NCI-H446 treated with DMSO at 0.1 percent for 48 hours (cell line): ENCODE measurements around the gene DRD4.
"Not testable (repeated sequence)": the region's sequence is repeated elsewhere in the genome, so short reads cannot be mapped to it uniquely, and the experiment has no call there.

Experiments
- DNase-seq: peaks from one replicate; lab custom pipeline; 2025; lab: John Stamatoyannopoulos, UW

DRD4 gene

DNA sequence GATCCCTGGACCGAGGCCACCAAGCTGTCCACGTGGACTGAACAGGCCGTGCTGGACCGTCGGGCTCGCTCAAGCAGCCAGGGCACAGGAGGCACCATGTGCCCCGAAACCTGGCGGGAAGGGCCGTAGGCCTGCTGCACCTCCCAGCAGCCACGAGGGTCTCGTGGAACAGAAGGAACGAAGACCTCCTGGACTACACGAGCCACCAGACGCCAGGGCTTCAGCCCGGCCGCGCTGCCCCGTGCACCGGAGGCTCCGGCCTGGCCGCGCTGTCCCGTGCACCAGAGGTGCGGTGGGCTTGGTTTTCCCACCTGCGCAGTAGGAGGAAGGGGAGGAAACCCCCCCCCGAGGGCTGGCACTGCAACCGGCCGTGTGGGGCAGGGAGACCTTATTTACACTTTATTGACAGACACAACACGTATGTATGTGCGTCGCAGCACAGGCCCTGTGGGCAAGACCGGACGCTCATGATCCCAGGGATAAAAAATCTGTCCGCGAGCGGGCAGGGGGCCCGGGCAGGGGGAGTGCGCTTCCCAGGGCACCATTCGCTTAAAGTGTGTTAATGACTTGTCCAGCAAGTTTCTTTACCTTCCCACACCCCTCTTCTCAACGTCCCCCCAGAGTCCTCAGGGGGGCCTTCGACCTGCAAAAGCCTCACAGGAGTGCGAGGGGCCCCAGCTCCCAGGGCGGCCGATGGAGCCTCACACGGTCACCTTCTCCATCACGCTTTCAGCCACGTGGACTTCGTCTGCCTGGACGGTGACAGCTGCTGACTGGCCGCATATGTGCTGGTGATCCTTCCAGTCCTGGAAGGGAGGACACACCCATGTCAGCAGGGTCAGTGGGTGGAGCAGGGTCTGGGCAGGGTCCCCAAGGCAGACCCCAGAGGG, 7.0 kb downstream of the DRD4 start:
- DNase-seq: no peak

- DNase-seq: no peak
Measured at GRCh38 chr11:645536-645935, 8.5 kb downstream of the DRD4 start.

DNA sequence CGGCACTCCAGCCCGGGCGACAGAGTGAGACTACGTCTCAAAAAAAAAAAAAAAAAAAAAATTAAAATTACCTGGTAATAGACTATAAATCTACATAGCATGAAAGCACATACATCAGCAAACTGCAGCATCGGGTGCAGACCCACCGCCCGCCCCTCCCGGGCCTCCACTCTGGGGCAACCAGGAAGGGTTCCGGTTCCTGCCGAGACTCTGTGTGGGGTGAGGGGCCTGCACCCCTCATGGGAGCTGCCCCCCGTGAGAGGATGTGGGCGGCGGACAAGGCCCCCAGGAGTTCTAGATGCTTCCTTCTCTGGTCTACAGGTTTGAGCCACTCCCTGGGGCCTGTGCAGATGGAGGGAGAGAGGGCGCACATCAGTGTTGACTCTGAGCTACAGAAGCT, 9.1 kb downstream of the DRD4 start:
- no peak for DNase-seq

DNA sequence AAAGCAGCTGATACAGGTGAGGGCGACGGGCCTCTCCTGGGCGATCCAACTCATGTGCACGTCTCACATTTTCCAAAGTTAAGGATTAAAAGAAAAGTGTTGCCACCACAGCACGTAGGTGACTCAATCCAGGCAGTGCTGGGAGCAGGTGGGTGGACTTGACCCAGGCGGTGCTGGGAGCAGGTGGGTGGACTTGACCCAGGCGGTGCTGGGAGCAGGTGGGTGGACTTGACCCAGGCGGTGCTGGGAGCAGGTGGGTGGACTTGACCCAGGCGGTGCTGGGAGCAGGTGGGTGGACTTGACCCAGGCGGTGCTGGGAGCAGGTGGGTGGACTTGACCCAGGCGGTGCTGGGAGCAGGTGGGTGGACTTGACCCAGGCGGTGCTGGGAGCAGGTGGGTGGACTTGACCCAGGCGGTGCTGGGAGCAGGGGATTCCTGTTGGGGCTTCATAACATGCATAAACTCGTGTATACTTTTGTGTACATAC, 10.6 kb downstream of the DRD4 start:
- not testable (repeated sequence) for DNase-seq

DNA sequence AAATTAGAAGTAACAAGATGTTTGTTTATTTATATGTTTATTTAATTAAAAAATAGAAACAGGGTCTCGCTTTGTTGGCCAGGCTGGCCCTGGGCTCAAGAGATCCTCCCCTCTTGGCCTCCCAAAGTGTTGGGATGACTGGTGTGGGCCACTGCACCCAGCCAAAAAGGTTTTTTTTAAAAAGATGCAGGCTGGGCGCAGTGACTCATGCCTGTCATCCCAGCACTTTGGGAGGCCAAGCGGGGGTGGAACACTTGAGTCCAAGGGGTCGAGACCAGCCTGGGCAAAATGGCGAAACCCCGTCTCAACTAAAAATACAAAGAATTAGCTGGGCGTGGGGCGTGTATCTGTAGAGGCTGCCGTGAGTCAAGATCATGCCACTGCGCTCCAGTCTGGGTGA, 13.4 kb downstream of the DRD4 start:
- DNase-seq: no peak

GRCh38 chr11:653136-653535, 16.1 kb downstream of the DRD4 start:
- not testable (repeated sequence) for DNase-seq

DNA sequence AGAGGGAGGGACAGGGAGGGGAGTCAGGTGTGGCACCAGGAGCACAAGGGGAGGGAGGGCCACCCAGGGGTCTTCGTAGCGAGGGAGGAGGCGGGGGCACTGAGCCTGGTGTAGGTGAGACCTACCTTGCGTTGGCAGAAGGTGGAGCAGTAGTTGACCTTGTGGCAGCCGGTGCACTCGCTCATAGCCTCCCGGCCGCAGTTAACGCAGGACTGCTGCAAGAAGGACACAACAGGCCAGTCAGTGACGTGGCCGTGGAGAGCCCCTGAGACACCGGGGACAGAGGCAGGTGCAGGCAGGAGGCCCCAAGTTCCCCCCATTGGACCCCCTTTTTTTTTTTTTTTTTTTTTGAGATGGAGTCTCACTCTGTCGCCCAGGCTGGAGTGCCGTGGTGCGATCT, 16.8 kb downstream of the DRD4 start:
- no peak for DNase-seq

GRCh38 chr11:654444-654843, 17.4 kb downstream of the DRD4 start:
- DNase-seq: not testable (repeated sequence)

DNA sequence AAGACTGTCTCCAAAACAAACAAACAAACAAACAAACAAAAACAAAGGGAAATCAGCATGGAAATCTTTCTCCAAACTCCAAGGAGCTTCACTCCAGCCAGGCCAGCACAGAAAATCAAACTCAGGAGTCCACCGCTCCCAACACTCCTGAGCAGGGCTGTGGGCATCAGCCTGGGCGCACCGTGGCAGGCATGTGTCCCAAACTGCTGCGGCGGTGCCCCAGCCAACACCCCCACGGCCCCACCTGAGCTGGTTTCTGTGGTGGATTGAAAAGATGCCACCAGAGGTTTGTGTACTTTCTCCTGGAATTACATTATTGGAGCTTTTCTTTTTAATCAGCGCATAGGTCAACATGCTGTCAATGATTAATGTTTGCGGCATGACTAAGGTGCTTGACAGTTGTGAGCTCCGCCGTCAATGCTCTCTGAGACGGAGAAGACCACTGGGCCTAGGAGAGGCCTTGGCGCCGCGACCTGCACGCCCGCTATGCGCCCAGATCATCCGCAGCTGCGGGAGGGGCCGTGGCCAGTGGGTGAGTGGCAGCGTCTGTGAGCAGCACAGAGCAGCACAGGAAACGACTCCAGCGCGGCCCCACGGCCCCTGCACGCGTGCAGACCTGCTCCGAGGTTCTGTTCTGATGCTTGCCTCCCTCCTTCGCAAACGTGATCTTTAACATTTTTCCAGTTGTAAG, 18.1 kb downstream of the DRD4 start:
- no peak for DNase-seq

GRCh38 chr11:656426-656825, 19.4 kb downstream of the DRD4 start:
- no peak for DNase-seq

- DNase-seq: no peak
Measured at GRCh38 chr11:656866-657265, 19.8 kb downstream of the DRD4 start.

DNA sequence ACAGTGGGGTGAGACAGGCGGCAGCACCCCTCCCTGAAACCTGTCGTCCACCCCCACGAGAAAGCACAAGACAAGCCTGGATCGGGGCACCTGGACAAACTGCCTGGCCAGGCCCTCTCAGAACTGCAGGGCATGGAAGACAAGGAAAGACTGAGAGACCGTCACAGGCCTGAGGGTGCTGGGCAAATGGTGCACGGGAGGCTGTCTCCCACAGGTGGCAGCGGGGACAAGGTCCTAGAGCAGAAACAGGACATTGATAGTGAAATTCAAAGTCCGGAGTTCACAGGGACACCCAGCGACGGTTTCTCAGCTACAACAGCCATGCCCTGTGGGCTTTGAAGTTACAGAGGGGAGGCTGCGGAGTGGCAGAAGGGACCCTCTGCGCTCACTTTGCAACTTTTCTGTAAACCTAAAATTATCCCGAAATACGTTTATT, 20.6 kb downstream of the DRD4 start:
- DNase-seq: no peak

GRCh38 chr11:659532-660085, 22.5 kb downstream of the DRD4 start:
- no peak for DNase-seq

- DNase-seq: no peak
Measured at GRCh38 chr11:660281-660680, 23.2 kb downstream of the DRD4 start.

DNA sequence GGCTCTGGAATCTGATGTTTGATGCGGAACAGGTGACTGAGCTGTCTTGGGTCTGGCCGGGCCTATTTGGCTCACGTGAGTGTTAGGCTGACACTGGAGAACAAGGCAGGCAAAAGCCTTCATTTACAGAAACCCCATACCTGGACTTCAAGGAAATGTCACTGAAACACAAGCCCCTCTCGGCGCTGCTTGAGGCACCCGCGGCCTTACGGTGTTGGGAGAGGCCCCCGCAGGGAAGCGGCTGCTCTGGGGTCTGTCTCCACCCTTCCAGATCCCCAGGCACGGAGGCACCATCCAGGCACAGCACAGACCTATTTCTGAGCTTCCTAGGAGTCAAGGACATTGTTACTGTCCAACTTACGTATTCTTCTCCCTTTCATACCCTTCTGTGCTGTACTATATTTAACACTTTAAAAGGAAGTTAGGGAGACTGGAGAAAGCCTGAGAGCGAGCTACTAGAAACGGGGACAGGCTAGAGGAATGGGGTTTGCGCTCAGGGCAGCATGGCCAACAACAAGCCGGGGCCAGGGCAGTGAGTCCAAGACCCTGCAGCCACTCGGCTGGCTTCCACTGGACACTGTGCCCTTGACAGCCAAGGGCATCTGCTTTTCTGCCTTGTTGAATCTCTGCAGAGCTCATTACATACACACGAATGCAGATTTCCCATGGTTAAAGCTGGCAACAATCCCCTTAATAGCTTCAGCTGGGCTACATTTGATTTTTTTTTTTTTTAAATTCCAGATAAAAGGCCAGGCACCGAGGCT, 23.8 kb downstream of the DRD4 start:
- no peak for DNase-seq

DNA sequence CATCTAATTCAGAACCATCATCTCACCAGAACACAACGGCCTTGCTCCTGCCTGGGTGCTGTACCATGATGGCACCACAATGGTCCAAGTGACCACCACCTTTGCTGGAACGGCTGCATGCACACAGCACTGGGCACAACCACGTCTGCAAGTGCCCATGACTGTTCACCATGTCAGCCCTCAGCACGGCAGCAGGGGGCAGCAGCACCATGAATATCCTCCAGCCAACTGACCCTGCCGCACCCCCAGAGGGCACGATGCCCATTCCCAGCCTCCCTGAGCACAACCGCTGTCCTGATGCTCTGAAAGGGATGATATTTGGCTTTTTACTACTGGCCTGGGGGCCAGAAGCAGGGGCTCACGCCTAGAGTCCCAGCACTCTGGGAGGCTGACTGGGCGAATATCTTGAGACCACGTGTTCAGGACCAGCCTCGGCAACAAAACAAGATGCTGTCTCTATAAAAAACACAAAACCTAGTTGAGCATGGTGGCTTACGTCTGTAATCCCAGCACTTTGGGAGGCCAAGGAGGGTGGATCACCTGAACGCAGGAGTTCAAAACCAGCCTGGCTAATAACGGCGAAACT, 25.7 kb downstream of the DRD4 start:
- DNase-seq: no peak

- DNase-seq: no peak
Measured at GRCh38 chr11:665062-665703, 28.1 kb downstream of the DRD4 start.

GRCh38 chr11:665704-666281, 28.7 kb downstream of the DRD4 start:
- DNase-seq: no peak

DNA sequence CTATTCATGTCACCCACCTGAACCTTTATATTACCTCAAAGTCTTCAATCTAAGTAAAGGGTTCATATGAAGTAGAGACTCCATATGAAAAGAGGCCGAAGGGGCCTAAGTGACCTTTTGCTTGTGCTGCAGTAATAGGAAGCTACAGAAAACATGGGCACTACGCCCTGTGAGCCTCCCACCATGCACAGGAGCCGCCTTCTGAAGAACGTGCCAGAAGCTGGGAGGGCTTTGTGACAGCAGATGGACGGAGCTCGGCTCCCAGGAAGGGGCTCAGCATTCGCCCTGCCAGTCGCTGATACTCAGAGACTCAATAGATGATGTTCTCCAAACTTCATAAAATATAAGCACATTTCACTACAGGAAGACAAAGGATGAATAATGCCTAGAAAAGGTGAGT, 36.8 kb downstream of the DRD4 start:
- no peak for DNase-seq

GRCh38 chr11:674406-674805, 37.3 kb downstream of the DRD4 start:
- DNase-seq: no peak

- DNase-seq: no peak
Measured at GRCh38 chr11:678297-678696, 41.2 kb downstream of the DRD4 start.
